IMR-90 (cell line): ENCODE results near the gene RPGRIP1L. TPM values are rescaled to one million over a fixed set of nuclear protein-coding genes. Genes with fewer than 3 reads are reported as not detected.

ENCODE experiments used
- ATAC-seq: fragments of 200-7000 bp; cut with Tn5 transposase; 2 replicates; pipeline ENCODE4 v1.9.1; 2020; ENCODE audit warnings: low read depth, mild to moderate bottlenecking, moderate library complexity
- BruUV-seq: library from RNA; stranded (reverse); fragments of 400-500 nt; replicated peaks from 2 replicates; lab custom pipeline; 2021; lab: Mats Ljungman, UMichigan
- CTCF ChIA-PET: fragments of 300-600 bp; formaldehyde crosslinking; extraction: SDS; loops from one replicate; lab custom pipeline; 2021; ENCODE audit warnings: antibody characterized with exemption; lab: Yijun Ruan, JAX
- POLR2A ChIA-PET: fragments of 300-600 bp; sonication (Branson Sonifier 250); formaldehyde crosslinking; loops from one replicate; lab custom pipeline; 2022; ENCODE audit warnings: antibody characterized with exemption; ENCODE audit not compliant: unreplicated experiment; lab: Charles Lee
- DNase-seq: peaks from one replicate; pipeline ENCODE4 v3.0.0; 2013
- H2AFZ ChIP-seq: replicated peaks from 2 replicates; pipeline ENCODE3; 2013; ENCODE audit warnings: low read length, mild to moderate bottlenecking; ENCODE audit not compliant: poor library complexity
- H2AK5ac ChIP-seq: 2 replicates; pipeline ENCODE4 v1.6.1; 2013; ENCODE audit warnings: low read depth, low read length, inconsistent platforms
- H2AK9ac ChIP-seq: replicated peaks from 2 replicates; pipeline ENCODE3; 2013; ENCODE audit warnings: mild to moderate bottlenecking, low read depth, low read length, moderate library complexity; ENCODE audit not compliant: poor library complexity
- H2BK120ac ChIP-seq: 2 replicates; pipeline ENCODE4 v1.6.1; 2013; ENCODE audit warnings: low read depth, low read length, inconsistent platforms
- H2BK15ac ChIP-seq: 3 replicates; pipeline ENCODE4 v1.6.1; 2013; ENCODE audit warnings: low read depth, low read length, inconsistent platforms
- H2BK20ac ChIP-seq: 2 replicates; pipeline ENCODE4 v1.6.1; 2013; ENCODE audit warnings: low read depth, mild to moderate bottlenecking, inconsistent platforms, low read length, moderate library complexity
- H2BK5ac ChIP-seq: 2 replicates; pipeline ENCODE4 v1.6.1; 2013; ENCODE audit warnings: mild to moderate bottlenecking, low read depth, low read length, inconsistent platforms; ENCODE audit not compliant: poor library complexity, severe bottlenecking
- H3K14ac ChIP-seq: replicated peaks from 2 replicates; pipeline ENCODE4 v1.6.1; 2013; ENCODE audit warnings: low read depth, low read length, inconsistent platforms
- H3K18ac ChIP-seq: 2 replicates; pipeline ENCODE4 v1.6.1; 2013; ENCODE audit warnings: low read depth, low read length, control low read depth
- H3K23ac ChIP-seq: 2 replicates; pipeline ENCODE4 v1.6.1; 2013; ENCODE audit warnings: low read depth, low read length, inconsistent platforms
- H3K27ac ChIP-seq: 2 replicates; pipeline ENCODE4 v1.5.1; 2013; ENCODE audit warnings: mild to moderate bottlenecking, control low read depth, low read length; ENCODE audit not compliant: insufficient read depth
- H3K27me3 ChIP-seq: 2 replicates; pipeline ENCODE4 v1.6.1; 2013; ENCODE audit warnings: low read length; ENCODE audit not compliant: control insufficient read depth, insufficient read depth
- H3K36me3 ChIP-seq: 2 replicates; pipeline ENCODE4 v1.6.1; 2013; ENCODE audit warnings: low read length, mixed read lengths; ENCODE audit not compliant: control insufficient read depth, insufficient read depth
- H3K4ac ChIP-seq: 2 replicates; pipeline ENCODE4 v1.6.1; 2013; ENCODE audit warnings: low read depth, low read length, inconsistent platforms
- H3K4me1 ChIP-seq: 2 replicates; pipeline ENCODE4 v1.6.1; 2013; ENCODE audit warnings: low read length, mixed read lengths; ENCODE audit not compliant: control insufficient read depth, insufficient read depth
- H3K4me2 ChIP-seq: 2 replicates; pipeline ENCODE4 v1.6.1; 2013; ENCODE audit warnings: low read depth, mild to moderate bottlenecking, control low read depth, low read length, moderate library complexity
- H3K4me3 ChIP-seq: 2 replicates; pipeline ENCODE4 v1.5.1; 2013; ENCODE audit warnings: low read depth, mild to moderate bottlenecking, control low read depth, low read length, moderate library complexity; ENCODE audit not compliant: insufficient read depth
- H3K56ac ChIP-seq: 2 replicates; pipeline ENCODE4 v1.6.1; 2013; ENCODE audit warnings: low read length, inconsistent platforms; ENCODE audit not compliant: insufficient read depth; ENCODE audit errors: extremely low read depth
- H3K79me1 ChIP-seq, 2 experiments: 2 replicates each; pipeline ENCODE4 v1.6.1; 2013; ENCODE audit warnings: low read length in 2 of 2, inconsistent platforms in 1 of 2, low read depth in 1 of 2
- H3K9ac ChIP-seq: 2 replicates; pipeline ENCODE4 v1.6.1; 2013; ENCODE audit warnings: low read depth, low read length, control low read depth
- H3K9me1 ChIP-seq: 2 replicates; pipeline ENCODE4 v1.6.1; 2013; ENCODE audit warnings: low read length, inconsistent platforms; ENCODE audit not compliant: insufficient read depth
- H3K9me3 ChIP-seq: 2 replicates; pipeline ENCODE4 v1.6.1; 2013; ENCODE audit warnings: low read length; ENCODE audit not compliant: control insufficient read depth, insufficient read depth
- H4K20me1 ChIP-seq: 2 replicates; pipeline ENCODE4 v1.6.1; 2013; ENCODE audit warnings: low read length, inconsistent platforms; ENCODE audit not compliant: insufficient read depth
- H4K5ac ChIP-seq: 2 replicates; pipeline ENCODE4 v1.6.1; 2013; ENCODE audit warnings: mild to moderate bottlenecking, low read depth, low read length, control low read depth
- H4K8ac ChIP-seq, 2 experiments: 2 replicates each; pipeline ENCODE4 v1.6.1; 2013; ENCODE audit warnings: low read depth in 2 of 2, low read length in 2 of 2, control low read depth in 1 of 2, inconsistent platforms in 1 of 2
- H4K91ac ChIP-seq: 2 replicates; pipeline ENCODE4 v1.6.1; 2013; ENCODE audit warnings: low read depth, low read length, inconsistent platforms; ENCODE audit not compliant: insufficient read depth
- CEBPB ChIP-seq: IDR thresholded peaks from 2 replicates; pipeline ENCODE4 v1.6.1; 2012; ENCODE audit warnings: low read depth, low read length, improper control_type of control experiment
- CHD1 ChIP-seq: IDR thresholded peaks from 2 replicates; pipeline ENCODE4 v1.6.1; 2012; ENCODE audit warnings: low read depth, low read length, improper control_type of control experiment
- FOS ChIP-seq: fragments of 150-350 bp; IDR thresholded peaks from 2 replicates; pipeline ENCODE4 v1.6.1; 2016; ENCODE audit warnings: low read depth, low read length
- MAFK ChIP-seq: IDR thresholded peaks from 2 replicates; pipeline ENCODE4 v1.6.1; 2012; ENCODE audit warnings: low read depth, low read length, improper control_type of control experiment
- MAZ ChIP-seq: IDR thresholded peaks from 2 replicates; pipeline ENCODE4 v1.6.1; 2012; ENCODE audit warnings: low read depth, mild to moderate bottlenecking, low read length, improper control_type of control experiment, moderate library complexity, borderline replicate concordance
- MXI1 ChIP-seq: IDR thresholded peaks from 2 replicates; pipeline ENCODE4 v1.6.1; 2012; ENCODE audit warnings: low read depth, mild to moderate bottlenecking, low read length, moderate library complexity, borderline replicate concordance
- NFE2L2 ChIP-seq: fragments of 150-350 bp; IDR thresholded peaks from 2 replicates; pipeline ENCODE4 v1.6.1; 2016; ENCODE audit warnings: low read depth, mild to moderate bottlenecking, low read length
- RFX5 ChIP-seq: IDR thresholded peaks from 2 replicates; pipeline ENCODE4 v1.8.0; 2012; ENCODE audit warnings: low read depth, mild to moderate bottlenecking, low read length, moderate library complexity
- SMC3 ChIP-seq: fragments of 150-350 bp; IDR thresholded peaks from 2 replicates; pipeline ENCODE4 v1.6.1; 2016; ENCODE audit warnings: low read depth, mild to moderate bottlenecking, antibody characterized with exemption, low read length, moderate library complexity
- WGBS, 2 experiments: methylation state at CpG; one replicate each; pipeline versions ENCODE4 v1.1.5 to v1.1.7; 2013; ENCODE audit warnings: missing lambda C conversion rate in 2 of 2; ENCODE audit not compliant: insufficient read length in 1 of 2; ENCODE audit errors: extremely low coverage in 2 of 2; 5-methylcytosine and 5-hydroxymethylcytosine counted together
- dilution Hi-C: fragments of 300-500 bp; cut with HindIII; formaldehyde crosslinking; loops from one replicate; pipeline ENCODE4 v1.14.3; 2018; ENCODE audit warnings: low sequenced_read_pairs; ENCODE audit not compliant: unreplicated experiment
- in situ Hi-C: fragments of 300-500 bp; cut with MboI; formaldehyde crosslinking; loops from 3 replicates; pipeline ENCODE4 v1.14.3; 2019; ENCODE audit warnings: low sequenced_read_pairs, inconsistent platforms, mixed read lengths
- intact Hi-C: fragments of 100-400 bp; cut with micrococcal nuclease; formaldehyde crosslinking; loops from 2 replicates; pipeline ENCODE4 v1.10.0; 2022
- polyA plus RNA-seq, 3 experiments: library from polyadenylated mRNA; depleted of rRNA; stranded (reverse); fragments of >200 nt; gene quantifications; 2 replicates each; pipeline ENCODE4 v1.2.3, GENCODE V29; 2012; ENCODE audit warnings: low replicate concordance in 1 of 3
- total RNA-seq: library from RNA; depleted of rRNA; stranded (reverse); fragments of >200 nt; gene quantifications from 2 replicates; pipeline ENCODE4 v1.2.3, GENCODE V29; 2012

The RPGRIP1L gene
- total and polyA plus RNA-seq, 2 of the 4 experiments (the other 2 are of a cell fraction) = 7.3 to 10.4 TPM

DNA sequence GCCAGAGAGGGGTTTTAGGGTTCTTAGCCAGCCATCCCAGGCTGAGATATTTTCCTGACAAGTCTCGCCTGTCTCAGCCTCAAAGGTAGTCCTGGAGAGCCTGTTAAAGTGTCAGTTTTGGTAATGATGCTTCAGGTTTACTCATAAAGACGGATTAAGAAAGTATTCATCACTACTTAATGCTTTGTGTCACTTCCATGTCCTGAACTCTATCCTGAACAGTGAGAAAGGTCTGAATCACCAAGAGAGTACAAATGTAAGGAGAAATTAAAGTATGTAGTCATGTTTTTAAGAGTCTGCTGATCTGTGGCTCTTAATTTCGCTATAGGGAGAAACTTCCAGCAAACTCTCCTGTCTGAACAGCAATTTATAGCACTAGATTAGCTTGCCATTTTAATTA is 14.0 kb downstream of the RPGRIP1L start:
- Histone ChIP-seq H3K27me3 (no peaks in the 10 kb centered on the region), H3K4me1 (no peaks in the 10 kb centered on the region; the same call in 1 of the 2 replicates), H2AFZ (no peak overlapping the region), H2AK5ac (no peak overlapping the region), H3K56ac (no peak overlapping the region), H2BK15ac (no peak overlapping the region), H3K4me2 (no peak overlapping the region), H3K23ac (no peak overlapping the region), H2BK5ac (no peak overlapping the region), H4K8ac (no peak overlapping the region), H2BK20ac (no peak overlapping the region), H4K20me1 (no peaks in the 10 kb centered on the region), H3K79me1 (no peaks in the 10 kb centered on the region), H3K4ac (no peak overlapping the region), H4K91ac (no peak overlapping the region), H3K27ac (no peak overlapping the region), H3K4me3 (no peak overlapping the region), H3K9me3 (no peaks in the 10 kb centered on the region), H3K9ac (no peak overlapping the region), H3K9me1 (no peaks in the 10 kb centered on the region), H2AK9ac (no peak overlapping the region), H2BK120ac (no peak overlapping the region), H4K5ac (no peak overlapping the region), H3K36me3 (peaks cover 2% of the 10 kb centered on the region; the same call in 1 of the 2 replicates), H3K14ac (no peak overlapping the region), H3K18ac (no peak overlapping the region)
- ATAC-seq (no peak), DNase-seq (peak; percentile 5)
- TF ChIP-seq NFE2L2 (no peak), CHD1 (no peak), MXI1 (no peak), MAZ (no peak), SMC3 (no peak), RFX5 (no peak), CEBPB (no peak), MAFK (no peak), FOS (no peak)
- POLR2A ChIA-PET = no interaction called here
- WGBS, 2 experiments = no CpG with 5 or more reads among the region's 3 CpGs
- intact Hi-C loops (no loop called here), in situ Hi-C loops (no loop called here), dilution Hi-C loops (no loop called here)
- CTCF ChIA-PET = no interaction called here
- no TSS peak for BruUV-seq
